NT2/D1 (cell line): ENCODE measurements around the gene TPK1.

Experiments
- SUZ12 ChIP-seq: IDR thresholded peaks from 2 replicates; pipeline ENCODE4 v1.6.1; 2011; ENCODE audit not compliant: insufficient read length, insufficient read depth; ENCODE audit errors: extremely low read depth
- YY1 ChIP-seq: IDR thresholded peaks from 2 replicates; pipeline ENCODE4 v1.6.1; 2011; ENCODE audit not compliant: insufficient read length, insufficient read depth
- ZNF274 ChIP-seq: IDR thresholded peaks from 2 replicates; pipeline ENCODE4 v1.6.1; 2011; ENCODE audit warnings: mild to moderate bottlenecking, low read depth, low read length

- TF ChIP-seq ZNF274, result no peak
- TF ChIP-seq YY1, result no peak
- TF ChIP-seq SUZ12, result no peak
Measured at GRCh38 chr7:144717720-144718119, 118.1 kb downstream of the TPK1 start.
